ENCODE data around the gene RNGTT.
"Not testable (repeated sequence)": the region's sequence is repeated elsewhere in the genome, so short reads cannot be mapped to it uniquely, and the experiment has no call there.

RNGTT gene

GRCh38 chr6:88848870-88849269, 114.5 kb downstream of the RNGTT start:
- TF ChIP-seq, protein P1, sequence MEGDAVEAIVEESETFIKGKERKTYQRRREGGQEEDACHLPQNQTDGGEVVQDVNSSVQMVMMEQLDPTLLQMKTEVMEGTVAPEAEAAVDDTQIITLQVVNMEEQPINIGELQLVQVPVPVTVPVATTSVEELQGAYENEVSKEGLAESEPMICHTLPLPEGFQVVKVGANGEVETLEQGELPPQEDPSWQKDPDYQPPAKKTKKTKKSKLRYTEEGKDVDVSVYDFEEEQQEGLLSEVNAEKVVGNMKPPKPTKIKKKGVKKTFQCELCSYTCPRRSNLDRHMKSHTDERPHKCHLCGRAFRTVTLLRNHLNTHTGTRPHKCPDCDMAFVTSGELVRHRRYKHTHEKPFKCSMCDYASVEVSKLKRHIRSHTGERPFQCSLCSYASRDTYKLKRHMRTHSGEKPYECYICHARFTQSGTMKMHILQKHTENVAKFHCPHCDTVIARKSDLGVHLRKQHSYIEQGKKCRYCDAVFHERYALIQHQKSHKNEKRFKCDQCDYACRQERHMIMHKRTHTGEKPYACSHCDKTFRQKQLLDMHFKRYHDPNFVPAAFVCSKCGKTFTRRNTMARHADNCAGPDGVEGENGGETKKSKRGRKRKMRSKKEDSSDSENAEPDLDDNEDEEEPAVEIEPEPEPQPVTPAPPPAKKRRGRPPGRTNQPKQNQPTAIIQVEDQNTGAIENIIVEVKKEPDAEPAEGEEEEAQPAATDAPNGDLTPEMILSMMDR (conservative IDR thresholded peaks at IDR 0.05; ENCODE audit: low read length), result no peak
- no peak for DNase-seq (ENCODE audit: low read depth)
- no peak overlapping the region for H3K4me3 ChIP-seq (ENCODE audit: low read length)

- no peak overlapping the region for H3K4me3 ChIP-seq (ENCODE audit: low read length)
- DNase-seq (ENCODE audit: low read depth), result peak; percentile 87
Measured at GRCh38 chr6:88843040-88843439, 120.4 kb downstream of the RNGTT start.

GRCh38 chr6:88842320-88842719, 121.1 kb downstream of the RNGTT start:
- TF ChIP-seq, protein P1 (conservative IDR thresholded peaks at IDR 0.05; ENCODE audit: low read length), result no peak
- H3K4me3 ChIP-seq (ENCODE audit: low read length), result no peak overlapping the region
- no peak for DNase-seq (ENCODE audit: low read depth)

More at GRCh38 chr6:88843040-88843439, 120.4 kb downstream of the RNGTT start:
- TF ChIP-seq, protein P1 (conservative IDR thresholded peaks at IDR 0.05; ENCODE audit: low read length), result no peak

DNA sequence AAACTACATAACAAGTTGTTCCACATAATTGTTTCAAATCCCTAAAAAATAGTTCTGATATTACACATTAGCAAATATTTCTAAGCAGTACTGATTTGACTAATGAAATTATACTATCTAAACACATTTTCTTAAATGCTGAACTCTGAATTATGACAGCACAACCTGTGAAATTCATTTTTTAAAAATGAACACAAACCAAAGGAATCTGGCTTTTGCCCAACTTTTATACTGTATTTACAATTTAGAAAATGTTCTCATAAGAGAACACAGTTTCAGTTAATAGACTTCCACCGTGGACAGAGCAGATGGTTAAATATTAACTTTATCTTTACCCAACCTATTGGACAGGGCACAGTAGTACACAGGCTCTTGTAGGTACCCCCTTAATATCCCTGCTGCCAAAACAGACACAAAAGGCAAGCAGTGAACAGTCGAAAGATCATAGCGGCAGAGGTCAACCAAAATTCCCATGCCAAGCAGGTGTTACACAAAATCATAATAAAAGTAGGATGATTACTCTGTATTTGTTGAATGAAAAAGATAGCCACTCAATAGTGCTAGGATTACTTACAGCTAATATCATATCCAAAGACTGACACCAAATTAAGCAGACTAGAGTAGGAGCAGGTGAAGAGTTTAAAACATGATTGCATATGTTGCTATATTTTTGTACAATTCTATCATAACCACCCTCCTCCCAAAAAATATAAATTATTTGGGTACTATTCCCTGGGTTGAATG, 122.5 kb downstream of the RNGTT start:
- H3K4me3 ChIP-seq (ENCODE audit: low read length), result no peak overlapping the region
- TF ChIP-seq, protein P1 (conservative IDR thresholded peaks at IDR 0.05; ENCODE audit: low read length), result no peak
- peak; percentile 33 for DNase-seq (ENCODE audit: low read depth)

DNA sequence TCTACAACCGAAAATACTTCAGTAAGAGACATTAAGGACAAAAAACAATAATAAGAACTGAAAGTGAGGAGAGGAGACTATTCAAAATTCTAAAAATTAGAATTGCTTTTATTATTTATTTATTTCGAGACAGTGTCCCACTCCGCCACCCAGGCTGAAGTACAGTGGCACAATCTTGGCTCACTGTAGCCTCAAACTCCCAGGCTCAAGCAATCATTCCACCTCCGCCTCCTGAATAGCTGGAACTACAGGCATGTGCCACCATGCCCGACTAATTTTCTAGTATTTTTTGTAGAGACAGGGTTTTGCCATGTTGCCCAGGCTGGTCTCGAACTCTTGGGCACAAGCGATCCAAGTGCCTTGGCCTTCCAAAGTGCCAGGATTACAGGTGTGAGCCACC, 123.1 kb downstream of the RNGTT start:
- no peak overlapping the region for H3K4me3 ChIP-seq (ENCODE audit: low read length)
- DNase-seq (ENCODE audit: low read depth), result no peak
- TF ChIP-seq, protein P1 (conservative IDR thresholded peaks at IDR 0.05; ENCODE audit: low read length), result no peak

GRCh38 chr6:88839280-88839679, 124.1 kb downstream of the RNGTT start:
- TF ChIP-seq, protein P1 (conservative IDR thresholded peaks at IDR 0.05; ENCODE audit: low read length), result no peak
- no peak overlapping the region for H3K4me3 ChIP-seq (ENCODE audit: low read length)
- DNase-seq (ENCODE audit: low read depth), result no peak

DNA sequence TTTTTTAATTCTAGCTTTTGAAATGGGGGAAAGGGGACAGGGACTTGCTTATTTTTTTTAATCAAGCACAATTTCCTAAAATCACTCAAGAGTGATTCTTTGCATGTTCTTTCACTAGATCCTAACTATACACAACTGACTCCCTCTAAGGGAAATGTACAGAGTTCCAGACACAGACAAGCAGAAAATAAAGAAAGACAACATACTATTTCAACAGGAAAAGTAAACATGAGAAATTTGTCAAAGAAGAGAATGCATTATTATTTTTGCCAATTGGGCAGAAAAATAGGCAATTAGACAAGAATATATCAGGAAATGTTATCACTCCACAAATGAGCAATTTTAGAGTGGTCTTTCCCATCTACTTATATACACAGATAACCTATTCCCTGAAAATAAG, 128.2 kb downstream of the RNGTT start:
- no peak overlapping the region for H3K4me3 ChIP-seq (ENCODE audit: low read length)
- TF ChIP-seq, protein P1 (conservative IDR thresholded peaks at IDR 0.05; ENCODE audit: low read length), result no peak
- no peak for DNase-seq (ENCODE audit: low read depth)

DNA sequence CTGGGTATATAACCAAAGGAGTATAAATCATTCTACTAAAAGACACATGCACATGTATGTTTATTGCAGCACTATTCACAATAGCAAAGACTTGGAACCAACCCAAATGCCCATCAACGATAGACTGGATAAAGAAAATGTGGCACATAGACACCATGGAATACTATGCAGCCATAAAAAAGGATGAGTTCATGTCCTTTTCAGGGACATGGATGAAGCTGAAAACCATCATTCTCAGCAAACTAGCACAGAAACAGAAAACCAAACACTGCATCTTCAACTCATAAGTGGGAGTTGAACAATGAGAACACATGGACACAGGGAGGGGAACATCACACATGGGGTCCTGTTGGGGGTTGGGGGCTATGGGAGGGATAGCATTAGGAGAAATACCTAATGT, 130.3 kb downstream of the RNGTT start:
- DNase-seq (ENCODE audit: low read depth); H3K4me3 ChIP-seq (ENCODE audit: low read length): not testable (repeated sequence)

DNA sequence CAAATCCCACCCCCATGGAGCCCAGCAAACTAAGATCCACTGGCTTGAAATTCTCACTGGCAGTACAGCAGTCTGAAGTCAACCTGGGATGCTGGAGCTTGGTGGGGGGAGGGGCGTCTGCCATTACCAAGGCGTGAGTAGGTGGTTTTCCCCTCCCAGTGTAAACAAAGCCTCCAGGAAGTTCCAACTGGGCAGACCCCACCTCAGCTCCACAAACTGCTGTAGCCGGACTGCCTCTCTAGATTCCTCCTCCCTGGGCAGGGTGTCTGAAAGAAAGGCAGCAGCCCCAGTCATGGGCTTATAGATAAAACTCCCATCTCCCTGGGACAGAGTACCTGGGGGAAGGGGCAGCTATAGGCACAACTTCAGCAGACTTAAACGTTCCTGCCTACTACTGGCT, 135.8 kb downstream of the RNGTT start:
- DNase-seq (ENCODE audit: low read depth), result not testable (repeated sequence)

More for the DNA sequence above, 135.8 kb downstream of the RNGTT start:
- not testable (repeated sequence) for H3K4me3 ChIP-seq (ENCODE audit: low read length)
